Activated CD4-positive, alpha-beta T cell treated with anti-CD3 and anti-CD28 coated beads, Interleukin-10, Interleukin-2, amounts not matched to agents 100 ng/mL and 50 ng/mL, durations not matched to agents 16 hours and 8 hours (primary cell): Measurements from ENCODE around the gene MYDGF.

Experiments
- DNase-seq: peaks from one replicate; pipeline ENCODE4 v3.0.0-alpha.2; 2020

The MYDGF gene

GRCh38 chr19:4640247-4641000, 29.7 kb downstream of the MYDGF start:
- DNase-seq: no peak

- DNase-seq: no peak
These were observed 30.5 kb downstream of the MYDGF start for GRCh38 chr19:4639531-4640246.

- peak; percentile 100 for DNase-seq
These were observed 31.2 kb downstream of the MYDGF start, which contains the start of gene TNFAIP8L1 for GRCh38 chr19:4638828-4639530. Gene TNFAIP8L1, plus strand, starts transcription at chr19:4639516. Its CDS starts 12,354 bp downstream, at chr19:4651870.

- no peak for DNase-seq
These were observed 31.8 kb downstream of the MYDGF start for GRCh38 chr19:4638317-4638716.

GRCh38 chr19:4636761-4637160, 33.4 kb downstream of the MYDGF start:
- no peak for DNase-seq

GRCh38 chr19:4636151-4636717, 33.9 kb downstream of the MYDGF start:
- peak; percentile 81 for DNase-seq

GRCh38 chr19:4635754-4636116, 34.4 kb downstream of the MYDGF start:
- DNase-seq: no peak

- DNase-seq: peak; percentile 76
These were observed 36.8 kb downstream of the MYDGF start for GRCh38 chr19:4633140-4633967.

GRCh38 chr19:4624733-4625362, 45.3 kb downstream of the MYDGF start:
- no peak for DNase-seq

DNA sequence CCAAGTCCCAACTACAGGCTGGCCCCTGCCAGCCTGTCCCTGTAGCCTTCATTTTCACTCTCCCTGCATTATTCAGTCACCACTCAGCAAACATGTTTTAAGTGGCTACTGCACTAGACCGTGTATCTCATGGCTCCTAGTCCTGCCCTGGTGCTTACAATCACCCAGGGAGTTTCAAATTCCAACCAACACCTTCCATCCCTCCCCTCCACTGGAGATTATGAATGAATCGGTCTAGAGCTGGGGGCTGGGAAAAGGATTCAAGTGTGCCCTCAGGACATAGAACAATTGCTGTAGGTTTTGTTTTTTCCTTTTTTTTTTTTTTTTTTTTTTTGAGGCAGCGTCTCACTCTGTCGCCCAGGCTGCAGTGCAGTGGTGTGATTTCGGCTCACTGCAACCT, 45.8 kb downstream of the MYDGF start:
- DNase-seq: no peak

GRCh38 chr19:4622695-4623421, 47.3 kb downstream of the MYDGF start:
- DNase-seq: no peak

GRCh38 chr19:4620675-4621074, 49.5 kb downstream of the MYDGF start:
- DNase-seq: no peak

GRCh38 chr19:4619668-4620294, 50.4 kb downstream of the MYDGF start:
- no peak for DNase-seq

GRCh38 chr19:4618019-4618418, 52.1 kb downstream of the MYDGF start:
- no peak for DNase-seq

DNA sequence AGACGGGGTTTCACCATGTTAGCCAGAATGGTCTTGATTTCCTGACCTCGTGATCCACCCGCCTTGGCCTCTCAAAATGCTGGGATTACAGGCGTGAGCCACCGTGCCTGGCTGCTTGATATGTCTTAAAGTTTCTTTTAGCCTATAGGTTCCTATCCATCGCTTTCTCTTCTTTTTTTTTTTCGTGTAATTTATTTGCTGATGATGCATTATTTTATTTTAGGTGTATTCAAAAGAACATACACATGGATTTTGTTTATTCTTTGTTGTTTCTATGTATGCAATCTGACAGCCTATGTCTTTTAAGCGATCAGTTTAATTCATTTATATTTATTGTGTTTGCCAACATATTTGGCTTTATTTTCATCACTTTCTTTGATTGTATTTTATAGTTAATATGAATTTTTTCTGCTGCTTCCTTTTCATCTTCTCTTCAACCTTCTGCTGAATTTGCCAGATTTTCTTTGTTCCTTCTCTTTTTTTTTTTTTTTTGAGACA, 56.8 kb downstream of the MYDGF start:
- DNase-seq: no peak

GRCh38 chr19:4609878-4610511, 60.1 kb downstream of the MYDGF start:
- DNase-seq: no peak
